ENCODE results near the gene RAG1.

- TF ChIP-seq HDGF (IDR thresholded peaks at IDR 0.05; ENCODE audit: borderline replicate concordance), result no peak
- TF ChIP-seq SP1 (IDR thresholded peaks at IDR 0.05), result no peak
- TF ChIP-seq SUZ12 (IDR thresholded peaks at IDR 0.05), result no peak
- no peak for TF ChIP-seq TARDBP (IDR thresholded peaks at IDR 0.05)
- no peak for TF ChIP-seq FOXK2 (IDR thresholded peaks at IDR 0.05)
These were observed 6.7 kb downstream of the RAG1 start for GRCh38 chr11:36574486-36574885.
